Stimulated activated CD8-positive, alpha-beta memory T cell treated with anti-CD3 and anti-CD28 coated beads, Interleukin-7, amount 100 ng/mL, for 1 hour (primary cell): ENCODE measurements around the gene EVA1B.

Experiments
- DNase-seq, 2 donors: peaks; one replicate each; pipeline ENCODE4 v3.0.0-alpha.2; 2020; ENCODE audit warnings: low read depth in 2 of 2

The EVA1B gene

DNA sequence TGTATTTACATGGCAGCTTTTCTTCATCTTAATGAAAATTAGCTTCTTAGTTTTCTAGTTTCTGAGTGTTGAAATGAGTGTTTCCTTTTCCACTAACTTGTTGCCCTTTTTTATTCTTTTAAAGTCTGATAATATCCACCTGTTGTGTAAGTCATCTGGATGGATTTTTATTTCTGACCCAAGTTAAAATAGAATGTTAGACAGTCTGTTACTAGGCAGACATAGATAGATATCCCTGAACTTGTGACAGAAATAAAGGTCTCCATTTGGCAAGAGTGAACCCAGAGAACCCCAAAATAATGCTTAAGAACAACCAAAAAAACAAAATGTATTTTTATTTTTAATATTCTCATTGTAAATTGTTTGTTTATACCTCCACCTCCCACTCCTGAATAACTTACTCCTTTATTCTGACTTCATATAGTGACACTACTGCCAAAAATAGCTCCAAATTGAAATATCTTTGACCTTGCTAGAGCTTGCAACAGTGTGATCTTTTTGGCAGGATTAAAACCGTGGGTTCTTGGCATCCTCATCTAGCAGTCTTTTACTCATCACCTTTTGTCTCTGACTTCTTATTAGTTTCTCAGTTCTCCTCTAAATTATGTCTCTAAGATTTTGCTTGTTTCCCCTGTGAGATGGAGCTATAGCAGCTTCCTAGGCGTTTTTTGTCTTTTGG lies 44.2 kb downstream of the EVA1B start:
- no peak for DNase-seq

DNA sequence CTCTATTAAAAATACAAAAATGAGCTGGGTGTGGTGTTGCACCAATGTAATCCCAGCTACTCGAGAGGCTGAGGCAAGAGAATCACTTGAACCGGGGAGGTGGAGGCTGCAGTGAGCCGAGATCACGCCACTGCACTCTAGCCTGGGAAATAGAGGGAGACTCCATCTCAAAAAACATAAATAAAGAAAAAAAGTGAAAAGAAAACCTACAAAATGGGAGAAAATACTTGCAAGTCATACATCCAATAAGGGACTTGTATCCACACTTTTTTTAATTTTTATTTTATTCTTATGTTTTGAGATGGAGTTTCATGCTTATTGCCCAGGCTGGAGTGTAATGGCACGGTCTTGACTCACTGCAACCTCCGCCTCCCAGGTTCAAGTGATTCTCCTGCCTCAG lies 46.8 kb downstream of the EVA1B start:
- DNase-seq = no peak

DNA sequence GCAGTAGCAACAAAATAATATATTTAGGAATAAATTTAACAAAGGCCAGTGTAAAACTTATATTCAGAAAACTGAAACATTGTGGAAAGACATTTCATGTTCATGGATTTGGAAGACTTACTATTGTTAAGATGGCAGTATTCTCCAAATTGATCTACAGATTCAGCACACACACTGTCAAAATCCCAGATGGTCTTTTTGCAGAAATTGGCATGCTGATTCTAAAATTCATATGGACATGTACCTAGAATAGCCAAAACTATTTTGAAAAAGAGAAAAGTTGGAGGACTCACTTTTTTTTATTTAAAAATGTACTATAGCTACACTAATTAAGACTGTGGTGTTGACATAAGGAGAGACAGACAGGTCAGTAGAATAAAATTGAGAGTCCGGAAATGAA lies 49.2 kb downstream of the EVA1B start:
- DNase-seq = no peak

DNA sequence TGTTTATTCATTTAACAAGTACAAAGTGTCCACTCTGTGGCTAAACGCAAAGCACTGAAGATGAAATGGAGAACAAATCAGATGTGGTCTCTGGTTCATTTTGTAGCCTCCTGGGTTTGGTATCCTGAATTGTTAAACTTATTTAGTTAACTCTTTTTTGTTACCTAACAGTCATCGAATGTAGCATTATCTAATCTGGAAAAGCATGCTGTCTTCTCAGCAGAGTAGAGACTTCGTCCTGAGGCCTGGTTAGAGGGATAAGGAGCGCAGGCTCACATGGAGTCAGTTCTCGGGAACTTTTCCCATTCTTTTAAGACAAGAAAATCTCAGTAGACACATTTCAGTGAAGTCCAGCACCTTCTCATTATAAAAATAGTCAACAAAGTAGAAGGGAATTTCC lies 50.4 kb downstream of the EVA1B start:
- DNase-seq = no peak
